ENCODE measurements around the gene COA1.
A peak's percentile ranks its signal among the peaks of the same experiment; 100 is the strongest.

COA1 gene

GRCh38 chr7:43753271-43753810, 24.0 kb upstream of the COA1 start:
- Histone ChIP-seq H3K27me3 (ENCODE audit: insufficient read depth, poor library complexity, severe bottlenecking) (no peaks in the 10 kb centered on the region), H3K4me3 (replicated peaks; ENCODE audit: insufficient read depth, low read length) (no peak overlapping the region), H3K27ac (replicated peaks) (no peak overlapping the region)
- TF ChIP-seq SPI1 (IDR thresholded peaks at IDR 0.05; ENCODE audit: borderline replicate concordance, low read depth) (no peak), REST (IDR thresholded peaks at IDR 0.05; ENCODE audit: insufficient replicate concordance, low read depth) (no peak), CTCF (IDR thresholded peaks at IDR 0.05; ENCODE audit: insufficient read depth, low read length) (no peak), GABPA (IDR thresholded peaks at IDR 0.05; ENCODE audit: low read depth) (no peak), POLR2AphosphoS5 (IDR thresholded peaks at IDR 0.05; ENCODE audit: low read depth) (no peak)
- DNase-seq (ENCODE audit: low read depth in 1 of 2, low spot score in 1 of 2), result no peak

GRCh38 chr7:43752411-43752810, 23.1 kb upstream of the COA1 start:
- TF ChIP-seq POLR2AphosphoS5 (IDR thresholded peaks at IDR 0.05; ENCODE audit: low read depth), result no peak
- no peak for TF ChIP-seq GABPA (IDR thresholded peaks at IDR 0.05; ENCODE audit: low read depth)
- TF ChIP-seq SPI1 (IDR thresholded peaks at IDR 0.05; ENCODE audit: borderline replicate concordance, low read depth), result no peak
- TF ChIP-seq CTCF (IDR thresholded peaks at IDR 0.05; ENCODE audit: insufficient read depth, low read length), result no peak
- no peak for TF ChIP-seq REST (IDR thresholded peaks at IDR 0.05; ENCODE audit: insufficient replicate concordance, low read depth)
- no peak overlapping the region for H3K4me3 ChIP-seq (replicated peaks; ENCODE audit: insufficient read depth, low read length)
- H3K27ac ChIP-seq (replicated peaks), result no peak overlapping the region

GRCh38 chr7:43750016-43750887, 20.9 kb upstream of the COA1 start:
- no peak for TF ChIP-seq POLR2AphosphoS5 (IDR thresholded peaks at IDR 0.05; ENCODE audit: low read depth)
- TF ChIP-seq CTCF (IDR thresholded peaks at IDR 0.05; ENCODE audit: insufficient read depth, low read length), result no peak
- peak in 1 of 2 experiments; percentile 71 for DNase-seq (ENCODE audit: low read depth in 1 of 2, low spot score in 1 of 2)
- no peak overlapping the region for H3K27ac ChIP-seq (replicated peaks)

More at GRCh38 chr7:43752411-43752810, 23.1 kb upstream of the COA1 start:
- no peaks in the 10 kb centered on the region for H3K27me3 ChIP-seq (ENCODE audit: insufficient read depth, poor library complexity, severe bottlenecking)
- DNase-seq (ENCODE audit: low read depth in 1 of 2, low spot score in 1 of 2), result no peak

More at GRCh38 chr7:43750016-43750887, 20.9 kb upstream of the COA1 start:
- no peaks in the 10 kb centered on the region for H3K27me3 ChIP-seq (ENCODE audit: insufficient read depth, poor library complexity, severe bottlenecking)
- no peak overlapping the region for H3K4me3 ChIP-seq (replicated peaks; ENCODE audit: insufficient read depth, low read length)
